ENCODE data around the gene NKD1. TPM values are rescaled to one million over a fixed set of nuclear protein-coding genes. Genes with fewer than 3 reads are reported as not detected.

The NKD1 gene
- total RNA-seq, 1 donor from 2014 or later = under 0.01 TPM

GRCh38 chr16:50678531-50678930 lies 130.3 kb downstream of the NKD1 start:
- no peak for DNase-seq (ENCODE audit: low read depth)
- TF ChIP-seq CTCF (IDR thresholded peaks at IDR 0.05; ENCODE audit: insufficient read depth, low read length, severe bottlenecking) = no peak
- Histone ChIP-seq H3K27me3 (ENCODE audit: control insufficient read depth, insufficient read depth, low read length) (no peaks in the 10 kb centered on the region), H3K4me3 (ENCODE audit: low read depth, low read length) (no peak overlapping the region), H3K36me3 (ENCODE audit: control insufficient read depth, insufficient read depth, low read length) (no peaks in the 10 kb centered on the region)
- no peak for FAIRE-seq

GRCh38 chr16:50679266-50679665 lies 131.1 kb downstream of the NKD1 start:
- no peak for DNase-seq (ENCODE audit: low read depth)
- H3K36me3 ChIP-seq (ENCODE audit: control insufficient read depth, insufficient read depth, low read length) = no peaks in the 10 kb centered on the region
- no peaks in the 10 kb centered on the region for H3K27me3 ChIP-seq (ENCODE audit: control insufficient read depth, insufficient read depth, low read length)
- FAIRE-seq = no peak
- H3K4me3 ChIP-seq (ENCODE audit: low read depth, low read length) = no peak overlapping the region
- no peak for TF ChIP-seq CTCF (IDR thresholded peaks at IDR 0.05; ENCODE audit: insufficient read depth, low read length, severe bottlenecking)

- H3K36me3 ChIP-seq (ENCODE audit: control insufficient read depth, insufficient read depth, low read length) = no peaks in the 10 kb centered on the region
- FAIRE-seq = no peak
- no peak for TF ChIP-seq CTCF (IDR thresholded peaks at IDR 0.05; ENCODE audit: insufficient read depth, low read length, severe bottlenecking)
- H3K27me3 ChIP-seq (ENCODE audit: control insufficient read depth, insufficient read depth, low read length) = no peaks in the 10 kb centered on the region
- DNase-seq (ENCODE audit: low read depth) = no peak
- H3K4me3 ChIP-seq (ENCODE audit: low read depth, low read length) = no peak overlapping the region
Measured at GRCh38 chr16:50679676-50680555, 131.7 kb downstream of the NKD1 start.

- FAIRE-seq (no peak), DNase-seq (ENCODE audit: low read depth) (no peak)
- H3K27me3 ChIP-seq (ENCODE audit: control insufficient read depth, insufficient read depth, low read length) = no peaks in the 10 kb centered on the region
- no peak overlapping the region for H3K4me3 ChIP-seq (ENCODE audit: low read depth, low read length)
- no peak for TF ChIP-seq CTCF (IDR thresholded peaks at IDR 0.05; ENCODE audit: insufficient read depth, low read length, severe bottlenecking)
- H3K36me3 ChIP-seq (ENCODE audit: control insufficient read depth, insufficient read depth, low read length) = no peaks in the 10 kb centered on the region
Measured at GRCh38 chr16:50680556-50680893, 132.3 kb downstream of the NKD1 start.

- no peaks in the 10 kb centered on the region for H3K36me3 ChIP-seq (ENCODE audit: control insufficient read depth, insufficient read depth, low read length)
- FAIRE-seq (no peak), DNase-seq (ENCODE audit: low read depth) (no peak)
- no peak for TF ChIP-seq CTCF (IDR thresholded peaks at IDR 0.05; ENCODE audit: insufficient read depth, low read length, severe bottlenecking)
- no peak within 1 kb of the TSS for H3K4me3 ChIP-seq (ENCODE audit: low read depth, low read length)
- H3K27me3 ChIP-seq (ENCODE audit: control insufficient read depth, insufficient read depth, low read length) = no peaks in the 10 kb centered on the region
Measured at GRCh38 chr16:50681021-50681885, 133.1 kb downstream of the NKD1 start, which contains the start of gene SNX20. Gene SNX20 (minus strand): TSS chr16:50681312. CDS start chr16:50677526, 3,786 bp downstream.

Data from bronchial epithelial cell (primary cell).